Mesenchymal stem cell (in vitro differentiated cells and primary cell): ENCODE data around the gene PDILT.

Source experiments
- DNase-seq: peaks from one replicate; pipeline ENCODE4 v3.0.0-alpha.2; 2013
- H2AFZ ChIP-seq: one replicate; pipeline ENCODE4 v1.6.1; 2013; ENCODE audit warnings: low read depth, mild to moderate bottlenecking, control low read depth, inconsistent platforms, low read length, moderate library complexity
- H2AK5ac ChIP-seq: 2 replicates; pipeline ENCODE4 v1.6.1; 2013; ENCODE audit warnings: low read length, moderate library complexity, mild to moderate bottlenecking, inconsistent platforms; ENCODE audit not compliant: severe bottlenecking
- H2BK120ac ChIP-seq: one replicate; pipeline ENCODE4 v1.6.1; 2013; ENCODE audit warnings: low read depth, mild to moderate bottlenecking, inconsistent platforms, low read length, moderate library complexity
- H2BK12ac ChIP-seq, 2 experiments: one replicate each; pipeline ENCODE4 v1.6.1; 2013; ENCODE audit warnings: inconsistent platforms in 2 of 2, low read length in 2 of 2, mild to moderate bottlenecking in 2 of 2, moderate library complexity in 2 of 2, control low read depth in 1 of 2
- H2BK15ac ChIP-seq: one replicate; pipeline ENCODE4 v1.6.1; 2013; ENCODE audit warnings: mild to moderate bottlenecking, low read depth, inconsistent platforms; ENCODE audit not compliant: poor library complexity, severe bottlenecking
- H2BK5ac ChIP-seq: 2 replicates; pipeline ENCODE4 v1.6.1; 2013; ENCODE audit warnings: low read depth, mild to moderate bottlenecking, low read length, control low read depth, inconsistent platforms; ENCODE audit not compliant: poor library complexity, severe bottlenecking
- H3K14ac ChIP-seq, 2 experiments: one replicate each; pipeline ENCODE4 v1.6.1; 2013; ENCODE audit warnings: inconsistent platforms in 2 of 2, low read length in 2 of 2, control low read depth in 1 of 2, mild to moderate bottlenecking in 1 of 2, moderate library complexity in 1 of 2
- H3K18ac ChIP-seq, 2 experiments: one replicate each; pipeline ENCODE4 v1.6.1; 2013; ENCODE audit warnings: inconsistent platforms in 2 of 2, low read length in 2 of 2, control low read depth in 1 of 2, low read depth in 1 of 2, mild to moderate bottlenecking in 1 of 2
- H3K23ac ChIP-seq, 2 experiments: one replicate each; pipeline ENCODE4 v1.6.1; 2013; ENCODE audit warnings: inconsistent platforms in 2 of 2, low read length in 2 of 2, mild to moderate bottlenecking in 2 of 2, moderate library complexity in 2 of 2, control low read depth in 1 of 2
- H3K27ac ChIP-seq: 2 replicates; pipeline ENCODE4 v1.5.1; 2013; ENCODE audit warnings: mild to moderate bottlenecking, moderate library complexity, low read length, control low read depth, inconsistent platforms; ENCODE audit not compliant: poor library complexity, severe bottlenecking
- H3K27me3 ChIP-seq, 2 experiments: 2 replicates each; pipeline versions ENCODE4 v1.6.1 to v1.7.0; 2013; ENCODE audit warnings: low read length in 2 of 2, mild to moderate bottlenecking in 2 of 2, moderate library complexity in 2 of 2, control low read depth in 1 of 2, inconsistent platforms in 1 of 2; ENCODE audit not compliant: control insufficient read depth in 1 of 2, insufficient read depth in 1 of 2
- H3K36me3 ChIP-seq, 2 experiments: 2 replicates each; pipeline versions ENCODE4 v1.6.1 to v1.7.0; 2013; ENCODE audit warnings: low read length in 2 of 2, control low read depth in 1 of 2, inconsistent platforms in 1 of 2, low read depth in 1 of 2, mild to moderate bottlenecking in 1 of 2; ENCODE audit not compliant: insufficient read depth in 2 of 2, control insufficient read depth in 1 of 2
- H3K4ac ChIP-seq, 2 experiments: one replicate each; pipeline ENCODE4 v1.6.1; 2013; ENCODE audit warnings: inconsistent platforms in 2 of 2, low read length in 2 of 2, mild to moderate bottlenecking in 2 of 2, moderate library complexity in 2 of 2, control low read depth in 1 of 2, low read depth in 1 of 2
- H3K4me1 ChIP-seq: 2 replicates; pipeline ENCODE4 v1.6.1; 2013; ENCODE audit warnings: low read depth, low read length, control low read depth; ENCODE audit not compliant: control insufficient read depth, insufficient read depth
- H3K4me2 ChIP-seq: 2 replicates; pipeline ENCODE4 v1.6.1; 2013; ENCODE audit warnings: low read length, mild to moderate bottlenecking, inconsistent platforms; ENCODE audit not compliant: poor library complexity, severe bottlenecking
- H3K4me3 ChIP-seq, 2 experiments: 2 replicates each; pipeline versions ENCODE4 v1.5.1 to v1.7.0; 2013; ENCODE audit warnings: low read length in 2 of 2, mild to moderate bottlenecking in 2 of 2, control low read depth in 1 of 2, low read depth in 1 of 2; ENCODE audit not compliant: insufficient read depth in 1 of 2
- H3K79me1 ChIP-seq: replicated peaks from 2 replicates; pipeline ENCODE4 v1.6.1; 2013; ENCODE audit warnings: mild to moderate bottlenecking, control low read depth, low read length, inconsistent platforms; ENCODE audit not compliant: poor library complexity, severe bottlenecking
- H3K9ac ChIP-seq: 2 replicates; pipeline ENCODE4 v1.7.0; 2013; ENCODE audit warnings: mild to moderate bottlenecking, low read length, moderate library complexity
- H3K9me3 ChIP-seq: 2 replicates; pipeline ENCODE4 v1.7.0; 2013; ENCODE audit warnings: mild to moderate bottlenecking, low read length; ENCODE audit not compliant: control insufficient read depth
- H4K8ac ChIP-seq: one replicate; pipeline ENCODE4 v1.6.1; 2013; ENCODE audit warnings: inconsistent platforms, mild to moderate bottlenecking, low read length, moderate library complexity
- H4K91ac ChIP-seq: one replicate; pipeline ENCODE4 v1.6.1; 2013; ENCODE audit warnings: mild to moderate bottlenecking, low read length, inconsistent platforms
- WGBS: methylation state at CpG from one replicate; pipeline ENCODE4 v1.1.7; 2013; ENCODE audit warnings: mixed read lengths; 5-methylcytosine and 5-hydroxymethylcytosine counted together

The PDILT gene

DNA sequence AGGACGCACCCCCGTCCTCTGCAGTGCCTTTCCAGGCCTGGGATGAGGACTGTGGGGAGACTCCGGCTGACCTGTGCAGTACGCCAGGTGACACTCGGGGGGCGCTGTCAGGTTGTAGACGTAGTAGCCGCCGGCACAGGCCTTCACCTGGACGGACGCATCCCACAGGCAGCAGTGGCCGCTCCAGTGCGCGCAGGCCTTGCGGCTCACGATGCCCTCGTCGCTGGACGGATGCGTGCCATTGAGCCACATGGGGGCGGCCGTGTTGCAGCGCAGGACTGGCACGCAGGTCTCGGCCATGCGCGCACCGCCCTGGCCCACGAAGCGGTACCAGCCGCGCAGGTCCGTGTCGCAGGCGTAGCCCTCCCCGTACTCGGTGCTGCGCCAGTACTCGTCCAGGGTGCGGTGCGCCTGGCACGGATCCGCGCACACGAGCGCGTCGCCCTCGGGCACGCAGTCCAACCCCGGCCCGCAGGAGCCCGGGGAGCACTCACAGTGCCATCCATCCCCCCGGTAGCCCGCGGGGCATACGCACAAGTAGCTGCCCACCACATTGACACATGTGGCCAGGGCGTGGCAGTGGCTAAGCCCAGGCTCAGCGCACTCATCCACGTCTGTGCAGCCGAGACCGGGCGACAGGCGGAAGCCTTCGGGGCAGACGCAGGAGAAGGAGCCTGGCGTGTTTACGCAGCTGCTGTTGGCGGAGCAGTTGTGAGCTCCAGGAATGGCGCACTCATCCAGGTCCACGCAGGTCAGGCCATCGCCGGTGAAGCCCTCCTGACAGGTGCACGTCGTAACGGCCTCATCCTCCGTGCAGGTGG is 56.0 kb downstream of the PDILT start:
- Histone ChIP-seq H3K9me3 (no peaks in the 10 kb centered on the region), H3K23ac (no peak overlapping the region), H3K4me3 (peak overlapping the region in 1 of 2 experiments; percentile 19), H3K14ac (no peak overlapping the region), H3K36me3 (no peaks in the 10 kb centered on the region), H2BK120ac (no peak overlapping the region), H3K27ac (no peak overlapping the region), H3K79me1 (no peaks in the 10 kb centered on the region), H3K27me3 (peaks cover 0 to 11% of the 10 kb centered on the region in 2 experiments), H3K4me1 (no peaks in the 10 kb centered on the region), H4K91ac (peak overlapping the region; percentile 22), H2BK15ac (no peak overlapping the region), H4K8ac (peak overlapping the region; percentile 37), H2BK12ac (no peak overlapping the region), H3K4ac (no peak overlapping the region), H3K18ac (no peak overlapping the region), H3K9ac (no peak overlapping the region), H2BK5ac (no peak overlapping the region), H3K4me2 (no peak overlapping the region), H2AFZ (no peak overlapping the region), H2AK5ac (no peak overlapping the region)
- 82% methylated on average over 77 of the region's 77 CpGs for WGBS
- DNase-seq = no peak

DNA sequence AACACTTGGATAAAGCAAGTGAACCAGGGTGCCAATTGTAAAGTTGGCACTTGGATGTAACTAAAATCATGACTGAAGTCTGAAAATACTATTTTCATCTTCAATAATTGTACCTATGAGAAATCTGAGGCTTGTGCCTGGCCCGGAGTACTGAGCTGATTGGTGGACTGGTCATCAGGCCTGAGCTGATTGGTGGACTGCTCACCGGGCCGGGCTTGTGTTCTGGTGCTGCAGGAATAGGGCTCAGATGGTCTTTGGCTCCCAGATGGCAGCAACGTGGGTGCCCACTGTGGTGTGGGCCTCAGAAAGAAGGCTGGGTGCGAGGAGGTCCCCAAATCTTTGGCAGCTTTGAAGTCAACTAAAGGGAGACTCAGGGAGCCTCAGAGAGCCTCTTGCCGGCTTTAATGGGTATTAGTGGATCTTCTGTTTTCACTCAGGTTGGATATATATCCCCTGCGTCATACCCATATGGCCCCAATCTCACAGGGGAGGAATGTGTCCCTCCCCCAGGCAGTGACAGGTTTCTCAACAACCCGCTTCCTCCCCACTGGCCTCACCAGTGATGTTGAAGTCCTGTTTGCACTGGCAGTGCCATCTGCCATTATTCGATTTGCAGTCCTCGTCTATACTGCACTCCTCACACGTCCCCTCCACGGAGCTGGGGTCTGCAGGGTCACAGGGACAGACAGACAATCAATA is 56.7 kb downstream of the PDILT start:
- H2BK5ac ChIP-seq = no peak overlapping the region
- 71% methylated on average over 12 of the region's 12 CpGs for WGBS
- H3K9me3 ChIP-seq = no peaks in the 10 kb centered on the region
- no peak overlapping the region for H4K91ac ChIP-seq
- H3K36me3 ChIP-seq = no peaks in the 10 kb centered on the region
- no peak overlapping the region for H3K14ac ChIP-seq
- DNase-seq = no peak
- H3K27me3 ChIP-seq = peaks cover 0 to 8% of the 10 kb centered on the region in 2 experiments
- no peaks in the 10 kb centered on the region for H3K4me1 ChIP-seq
- no peak overlapping the region for H3K27ac ChIP-seq
- no peak overlapping the region for H2BK12ac ChIP-seq
- H3K4me3 ChIP-seq = no peak overlapping the region
- H2AK5ac ChIP-seq = no peak overlapping the region
- no peak overlapping the region for H3K18ac ChIP-seq
- no peak overlapping the region for H2BK15ac ChIP-seq
- H3K79me1 ChIP-seq = no peaks in the 10 kb centered on the region
- H2BK120ac ChIP-seq = no peak overlapping the region
- H3K4me2 ChIP-seq = no peak overlapping the region
- H3K9ac ChIP-seq = no peak overlapping the region
- no peak overlapping the region for H4K8ac ChIP-seq
- no peak overlapping the region for H2AFZ ChIP-seq
- no peak overlapping the region for H3K23ac ChIP-seq
- H3K4ac ChIP-seq = no peak overlapping the region

DNA sequence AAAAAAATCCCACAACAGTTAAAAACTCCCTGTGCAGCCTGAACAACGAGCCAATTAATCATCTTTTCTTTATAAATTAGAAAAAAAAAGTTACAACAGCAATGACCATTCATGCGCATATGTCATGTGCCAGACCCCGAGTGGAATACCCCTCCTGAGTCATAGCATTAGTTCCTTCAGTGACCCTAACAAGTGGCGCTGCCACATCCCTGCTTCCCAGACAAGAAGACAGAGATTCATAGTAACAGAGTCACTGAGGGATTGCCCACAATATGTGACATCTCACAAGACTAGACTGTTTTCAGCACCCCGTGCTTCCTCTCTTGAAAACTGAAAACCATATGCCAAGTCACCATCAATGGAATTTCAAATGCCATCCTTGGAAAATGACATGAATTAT is 59.9 kb downstream of the PDILT start:
- WGBS = 83% methylated on average over 5 of the region's 5 CpGs
- Histone ChIP-seq H3K4me3 (no peak overlapping the region), H3K4me2 (no peak overlapping the region), H2BK15ac (no peak overlapping the region), H2BK12ac (no peak overlapping the region), H3K9me3 (no peaks in the 10 kb centered on the region), H3K4ac (no peak overlapping the region), H3K9ac (no peak overlapping the region), H3K23ac (no peak overlapping the region), H3K27me3 (peaks cover 0 to 7% of the 10 kb centered on the region in 2 experiments), H3K36me3 (no peaks in the 10 kb centered on the region), H2AK5ac (no peak overlapping the region), H3K27ac (no peak overlapping the region), H3K4me1 (no peaks in the 10 kb centered on the region), H4K8ac (no peak overlapping the region), H2AFZ (no peak overlapping the region), H3K14ac (no peak overlapping the region), H3K18ac (no peak overlapping the region), H2BK120ac (no peak overlapping the region), H3K79me1 (no peaks in the 10 kb centered on the region), H4K91ac (no peak overlapping the region), H2BK5ac (no peak overlapping the region)
- DNase-seq = no peak

DNA sequence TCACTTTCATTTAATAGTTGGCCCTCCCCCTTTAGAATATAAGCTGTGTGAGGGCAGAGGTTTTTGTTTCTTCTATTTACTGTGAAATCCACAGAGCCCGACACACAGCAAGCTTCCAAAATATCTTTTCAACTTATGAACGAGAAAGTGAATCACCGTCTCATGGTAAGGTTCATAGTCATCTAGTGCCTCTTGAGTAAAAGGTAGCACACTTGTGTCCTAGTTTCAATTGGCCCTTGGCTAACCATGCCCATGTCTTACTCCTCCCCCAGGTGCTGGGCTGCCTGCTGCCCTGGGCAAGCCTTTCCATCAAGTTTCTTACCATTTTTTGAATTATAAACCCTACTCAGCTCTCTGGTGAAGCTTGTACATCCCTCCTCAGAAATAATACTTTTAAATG is 64.8 kb downstream of the PDILT start:
- Histone ChIP-seq H3K4me3 (no peak overlapping the region), H2BK12ac (no peak overlapping the region)

More for the DNA sequence above, 64.8 kb downstream of the PDILT start:
- H3K9ac ChIP-seq = no peak overlapping the region
- H2AFZ ChIP-seq = no peak overlapping the region
- H2AK5ac ChIP-seq = no peak overlapping the region
- H2BK5ac ChIP-seq = no peak overlapping the region
- peaks cover 0 to 13% of the 10 kb centered on the region in 2 experiments for H3K27me3 ChIP-seq
- no peak overlapping the region for H3K4ac ChIP-seq
- 83% methylated on average over 3 of the region's 3 CpGs for whole genome bisulfite sequencing
- no peak overlapping the region for H2BK120ac ChIP-seq
- no peak overlapping the region for H3K14ac ChIP-seq
- no peak overlapping the region for H2BK15ac ChIP-seq
- H3K36me3 ChIP-seq = no peaks in the 10 kb centered on the region
- no peak overlapping the region for H3K4me2 ChIP-seq
- H3K9me3 ChIP-seq = no peaks in the 10 kb centered on the region
- no peak overlapping the region for H3K18ac ChIP-seq
- DNase-seq = no peak
- no peaks in the 10 kb centered on the region for H3K4me1 ChIP-seq
- H3K23ac ChIP-seq = no peak overlapping the region
- no peak overlapping the region for H4K91ac ChIP-seq
- H3K79me1 ChIP-seq = no peaks in the 10 kb centered on the region
- no peak overlapping the region for H3K27ac ChIP-seq
- no peak overlapping the region for H4K8ac ChIP-seq
